Measurements from ENCODE around the gene PPAN.
A peak's percentile ranks its signal among the peaks of the same experiment; 100 is the strongest.

PPAN gene

DNA sequence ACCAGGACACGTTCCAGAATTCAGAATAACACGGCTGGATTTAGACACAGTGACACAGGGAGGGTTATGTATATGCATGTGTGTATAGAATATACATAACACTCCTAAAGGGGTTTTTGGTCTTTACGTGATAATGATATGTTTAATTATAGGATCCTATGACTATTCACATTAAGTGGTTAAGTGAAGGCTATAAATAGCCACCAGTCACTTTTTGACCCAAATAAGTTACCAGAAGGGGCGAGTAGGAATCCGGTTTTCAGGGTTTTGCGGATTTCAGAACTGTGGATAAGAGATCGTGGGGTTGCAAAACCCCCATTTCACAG lies 10.6 kb upstream of the PPAN start:
- no peaks in the 10 kb centered on the region for H3K9me3 ChIP-seq
- H3K4me1 ChIP-seq (ENCODE audit: control insufficient read depth in 1 of 2, insufficient read depth in 1 of 2, low read depth in 1 of 2, low read length in 1 of 2), result peaks cover 13 to 15% of the 10 kb centered on the region in 2 experiments
- no peak for TF ChIP-seq CTCF (IDR thresholded peaks at IDR 0.05)
- peaks cover 29% of the 10 kb centered on the region for H3K36me3 ChIP-seq
- H3K4me3 ChIP-seq (ENCODE audit: low read depth in 1 of 2, low read length in 1 of 2), result peak overlapping the region; percentile 48 to 66
- H3K27ac ChIP-seq, result peak overlapping the region; percentile 65
- no peaks in the 10 kb centered on the region for H3K27me3 ChIP-seq

- Histone ChIP-seq H3K4me3 (ENCODE audit: low read depth in 1 of 2, low read length in 1 of 2) (peak overlapping the region; percentile 66 to 69), H3K4me1 (ENCODE audit: control insufficient read depth in 1 of 2, insufficient read depth in 1 of 2, low read depth in 1 of 2, low read length in 1 of 2) (peaks cover 13 to 15% of the 10 kb centered on the region in 2 experiments), H3K27ac (peak overlapping the region; percentile 65), H3K9me3 (no peaks in the 10 kb centered on the region), H3K27me3 (no peaks in the 10 kb centered on the region), H3K36me3 (peaks cover 26% of the 10 kb centered on the region)
- TF ChIP-seq CTCF (IDR thresholded peaks at IDR 0.05), result peak; percentile 19
Observed at GRCh38 chr19:10095948-10096614, 10.1 kb upstream of the PPAN start.

GRCh38 chr19:10096615-10096963 lies 9.6 kb upstream of the PPAN start:
- TF ChIP-seq CTCF (IDR thresholded peaks at IDR 0.05), result no peak
- peaks cover 21% of the 10 kb centered on the region for H3K36me3 ChIP-seq
- H3K4me3 ChIP-seq (ENCODE audit: low read depth in 1 of 2, low read length in 1 of 2), result peak overlapping the region; percentile 66 to 69
- H3K27ac ChIP-seq, result peak overlapping the region; percentile 65
- H3K27me3 ChIP-seq, result no peaks in the 10 kb centered on the region
- no peaks in the 10 kb centered on the region for H3K9me3 ChIP-seq
- peaks cover 15 to 17% of the 10 kb centered on the region in 2 experiments for H3K4me1 ChIP-seq (ENCODE audit: control insufficient read depth in 1 of 2, insufficient read depth in 1 of 2, low read depth in 1 of 2, low read length in 1 of 2)

GRCh38 chr19:10100163-10100785 lies 5.9 kb upstream of the PPAN start:
- no peaks in the 10 kb centered on the region for H3K36me3 ChIP-seq
- H3K4me3 ChIP-seq (ENCODE audit: low read depth in 1 of 2, low read length in 1 of 2), result no peak overlapping the region
- H3K27ac ChIP-seq, result no peak overlapping the region
- H3K4me1 ChIP-seq (ENCODE audit: control insufficient read depth in 1 of 2, insufficient read depth in 1 of 2, low read depth in 1 of 2, low read length in 1 of 2), result peaks cover 23 to 30% of the 10 kb centered on the region in 2 experiments
- H3K9me3 ChIP-seq, result no peaks in the 10 kb centered on the region
- H3K27me3 ChIP-seq, result no peaks in the 10 kb centered on the region
- TF ChIP-seq CTCF (IDR thresholded peaks at IDR 0.05), result no peak

- no peak for TF ChIP-seq CTCF (IDR thresholded peaks at IDR 0.05)
- H3K4me1 ChIP-seq (ENCODE audit: control insufficient read depth in 1 of 2, insufficient read depth in 1 of 2, low read depth in 1 of 2, low read length in 1 of 2), result peaks cover 25 to 34% of the 10 kb centered on the region in 2 experiments
- H3K27ac ChIP-seq, result peak overlapping the region; percentile 26
- no peaks in the 10 kb centered on the region for H3K36me3 ChIP-seq
- H3K4me3 ChIP-seq (ENCODE audit: low read depth in 1 of 2, low read length in 1 of 2), result no peak overlapping the region
- H3K9me3 ChIP-seq, result no peaks in the 10 kb centered on the region
- H3K27me3 ChIP-seq, result no peaks in the 10 kb centered on the region
Observed at GRCh38 chr19:10102787-10103236, 3.4 kb upstream of the PPAN start.

Measured in neutrophil (primary cell).